ENCODE results near the gene DNAJC6. TPM values are rescaled to one million over a fixed set of nuclear protein-coding genes. Genes with fewer than 3 reads are reported as not detected.

The DNAJC6 gene
- polyA plus RNA-seq, 2 of the 4 experiments (the other 2 are of a cell fraction) = 3.0 to 5.0 TPM

DNA sequence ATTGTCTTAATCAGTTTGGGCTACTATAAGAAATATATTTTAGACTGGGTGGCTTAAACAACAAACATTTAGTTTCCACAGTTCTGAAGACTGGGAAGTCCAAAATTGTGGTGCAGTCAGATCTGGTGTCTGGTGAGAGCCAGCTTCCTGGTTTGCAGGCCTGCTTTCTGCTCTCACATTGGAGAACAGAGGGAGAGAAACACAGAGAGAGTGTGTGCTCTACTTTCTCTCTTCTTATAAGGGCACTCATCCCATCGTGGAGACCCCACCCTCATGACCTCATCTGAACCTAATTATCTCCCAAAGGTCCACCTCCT, 115.2 kb downstream of the DNAJC6 start:
- ATAC-seq = no peak
- no peak for FAIRE-seq
- ChIA-PET CTCF (interaction anchor here (1.6 to 1.8 kb wide), 2 partner anchors 263 kb away, joined by 5 to 8 read pairs; no protein-coding TSS in a partner anchor), POLR2A (no interaction called here)
- Histone ChIP-seq H3K4me3 (no peak overlapping the region), H3K4me2 (peak overlapping the region; percentile 89), H3K27ac (peak overlapping the region; percentile 87 to 90), H3K9me3 (no peaks in the 10 kb centered on the region), H3K4me1 (peaks cover 55% of the 10 kb centered on the region)
- 9% methylated on average over 1 of the region's 1 CpG for whole genome bisulfite sequencing (ENCODE audit: missing lambda C conversion rate)
- TF ChIP-seq RARB (CRISPR knock-in tag; IDR thresholded peaks at IDR 0.05) = no peak
- TF ChIP-seq ZC3H11A (IDR thresholded peaks at IDR 0.05) = no peak
- TF ChIP-seq ZFP36 (IDR thresholded peaks at IDR 0.05; ENCODE audit: borderline replicate concordance, partially characterized antibody) = no peak
- TF ChIP-seq, protein P1, sequence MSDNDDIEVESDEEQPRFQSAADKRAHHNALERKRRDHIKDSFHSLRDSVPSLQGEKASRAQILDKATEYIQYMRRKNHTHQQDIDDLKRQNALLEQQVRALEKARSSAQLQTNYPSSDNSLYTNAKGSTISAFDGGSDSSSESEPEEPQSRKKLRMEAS (IDR thresholded peaks at IDR 0.05) = no peak
- TF ChIP-seq, protein P2, sequence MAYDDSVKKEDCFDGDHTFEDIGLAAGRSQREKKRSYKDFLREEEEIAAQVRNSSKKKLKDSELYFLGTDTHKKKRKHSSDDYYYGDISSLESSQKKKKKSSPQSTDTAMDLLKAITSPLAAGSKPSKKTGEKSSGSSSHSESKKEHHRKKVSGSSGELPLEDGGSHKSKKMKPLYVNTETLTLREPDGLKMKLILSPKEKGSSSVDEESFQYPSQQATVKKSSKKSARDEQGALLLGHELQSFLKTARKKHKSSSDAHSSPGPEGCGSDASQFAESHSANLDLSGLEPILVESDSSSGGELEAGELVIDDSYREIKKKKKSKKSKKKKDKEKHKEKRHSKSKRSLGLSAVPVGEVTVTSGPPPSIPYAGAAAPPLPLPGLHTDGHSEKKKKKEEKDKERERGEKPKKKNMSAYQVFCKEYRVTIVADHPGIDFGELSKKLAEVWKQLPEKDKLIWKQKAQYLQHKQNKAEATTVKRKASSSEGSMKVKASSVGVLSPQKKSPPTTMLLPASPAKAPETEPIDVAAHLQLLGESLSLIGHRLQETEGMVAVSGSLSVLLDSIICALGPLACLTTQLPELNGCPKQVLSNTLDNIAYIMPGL (CRISPR knock-in tag; IDR thresholded peaks at IDR 0.05; ENCODE audit: borderline replicate concordance) = no peak
- TF ChIP-seq, protein P3, sequence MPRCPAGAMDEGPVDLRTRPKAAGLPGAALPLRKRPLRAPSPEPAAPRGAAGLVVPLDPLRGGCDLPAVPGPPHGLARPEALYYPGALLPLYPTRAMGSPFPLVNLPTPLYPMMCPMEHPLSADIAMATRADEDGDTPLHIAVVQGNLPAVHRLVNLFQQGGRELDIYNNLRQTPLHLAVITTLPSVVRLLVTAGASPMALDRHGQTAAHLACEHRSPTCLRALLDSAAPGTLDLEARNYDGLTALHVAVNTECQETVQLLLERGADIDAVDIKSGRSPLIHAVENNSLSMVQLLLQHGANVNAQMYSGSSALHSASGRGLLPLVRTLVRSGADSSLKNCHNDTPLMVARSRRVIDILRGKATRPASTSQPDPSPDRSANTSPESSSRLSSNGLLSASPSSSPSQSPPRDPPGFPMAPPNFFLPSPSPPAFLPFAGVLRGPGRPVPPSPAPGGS (IDR thresholded peaks at IDR 0.05) = no peak
- TF ChIP-seq NR3C1 (IDR thresholded peaks at IDR 0.05) = no peak
- TF ChIP-seq, protein P4, sequence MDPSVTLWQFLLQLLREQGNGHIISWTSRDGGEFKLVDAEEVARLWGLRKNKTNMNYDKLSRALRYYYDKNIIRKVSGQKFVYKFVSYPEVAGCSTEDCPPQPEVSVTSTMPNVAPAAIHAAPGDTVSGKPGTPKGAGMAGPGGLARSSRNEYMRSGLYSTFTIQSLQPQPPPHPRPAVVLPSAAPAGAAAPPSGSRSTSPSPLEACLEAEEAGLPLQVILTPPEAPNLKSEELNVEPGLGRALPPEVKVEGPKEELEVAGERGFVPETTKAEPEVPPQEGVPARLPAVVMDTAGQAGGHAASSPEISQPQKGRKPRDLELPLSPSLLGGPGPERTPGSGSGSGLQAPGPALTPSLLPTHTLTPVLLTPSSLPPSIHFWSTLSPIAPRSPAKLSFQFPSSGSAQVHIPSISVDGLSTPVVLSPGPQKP (IDR thresholded peaks at IDR 0.05; ENCODE audit: low read depth, low read length) = no peak
- no peak for TF ChIP-seq FOSL2 (IDR thresholded peaks at IDR 0.05)
- no peak for TF ChIP-seq FOSL2 (CRISPR knock-in tag; IDR thresholded peaks at IDR 0.05)
- no peak for TF ChIP-seq MAZ (IDR thresholded peaks at IDR 0.05; ENCODE audit: borderline replicate concordance, low read depth, low read length)
- no peak for TF ChIP-seq RCOR1 (IDR thresholded peaks at IDR 0.05; ENCODE audit: low read depth, low read length)
- no peak for TF ChIP-seq MYC (IDR thresholded peaks at IDR 0.05; ENCODE audit: borderline replicate concordance, low read length)
- TF ChIP-seq CBX8 (IDR thresholded peaks at IDR 0.05) = no peak
- TF ChIP-seq, protein P5, sequence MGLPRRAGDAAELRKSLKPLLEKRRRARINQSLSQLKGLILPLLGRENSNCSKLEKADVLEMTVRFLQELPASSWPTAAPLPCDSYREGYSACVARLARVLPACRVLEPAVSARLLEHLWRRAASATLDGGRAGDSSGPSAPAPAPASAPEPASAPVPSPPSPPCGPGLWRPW (IDR thresholded peaks at IDR 0.05) = no peak
- TF ChIP-seq JUNB (IDR thresholded peaks at IDR 0.05) = no peak
- TF ChIP-seq RNF2 (IDR thresholded peaks at IDR 0.05; ENCODE audit: borderline replicate concordance, low read depth) = no peak
- TF ChIP-seq TFCP2L1 (CRISPR knock-in tag; IDR thresholded peaks at IDR 0.05) = no peak
- TF ChIP-seq EP300 (IDR thresholded peaks at IDR 0.05) = no peak
- no peak for TF ChIP-seq KDM1A (IDR thresholded peaks at IDR 0.05; ENCODE audit: low read depth)
- no peak for TF ChIP-seq EHF (CRISPR knock-in tag; IDR thresholded peaks at IDR 0.05)
- no peak for DNase-seq (ENCODE audit: low read depth in 1 of 2, low spot score in 1 of 2)

DNA sequence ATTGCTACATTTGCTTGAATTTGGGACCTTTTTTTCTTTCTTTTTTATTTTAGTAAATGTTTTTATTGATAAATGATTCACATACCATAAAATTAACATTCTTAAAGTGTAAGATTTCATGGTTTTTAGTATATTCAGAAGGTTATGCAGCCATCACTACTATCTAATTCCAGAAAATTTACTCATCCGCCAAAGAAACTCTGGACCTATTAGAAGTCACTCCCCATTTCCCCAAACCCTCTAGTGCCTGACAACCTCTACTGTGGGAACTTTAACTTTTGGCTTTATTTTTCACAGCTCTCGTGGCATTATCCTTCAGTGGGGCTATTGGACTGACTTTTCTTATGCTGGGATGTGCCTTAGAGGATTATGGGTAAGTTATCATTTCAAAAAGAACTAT, 115.7 kb downstream of the DNAJC6 start:
- no peaks in the 10 kb centered on the region for H3K9me3 ChIP-seq
- H3K4me2 ChIP-seq = peak overlapping the region; percentile 89
- TF ChIP-seq CHD2 (IDR thresholded peaks at IDR 0.05; ENCODE audit: low read length, partially characterized antibody) (no peak), TP53 (CRISPR knock-in tag; IDR thresholded peaks at IDR 0.05) (no peak), KDM1A (IDR thresholded peaks at IDR 0.05; ENCODE audit: low read depth) (no peak), MYC (IDR thresholded peaks at IDR 0.05; ENCODE audit: borderline replicate concordance, low read length) (no peak)
- ATAC-seq = no peak
- H3K4me1 ChIP-seq = peaks cover 60% of the 10 kb centered on the region
- 89% methylated on average over 2 of the region's 2 CpGs for WGBS (ENCODE audit: missing lambda C conversion rate)
- DNase-seq (ENCODE audit: low read depth in 1 of 2, low spot score in 1 of 2) = no peak
- ChIA-PET CTCF (interaction anchor here (1.8 kb wide), 1 partner anchor 263 kb away, joined by 5 read pairs; no protein-coding TSS in a partner anchor), POLR2A (no interaction called here)
- H3K27ac ChIP-seq = peak overlapping the region; percentile 87 to 90
- no peak for FAIRE-seq
- no peak overlapping the region for H3K4me3 ChIP-seq

Measured in A549 (cell line).